Stimulated activated CD4-positive, alpha-beta T cell treated with anti-CD3 and anti-CD28 coated beads, Interleukin-2, amount 100 ng/mL, for 48 hours (primary cell): Measurements from ENCODE around the gene RHOF.
A peak's percentile ranks its signal among the peaks of the same experiment; 100 is the strongest.

ENCODE experiments used
- DNase-seq, 2 donors: peaks; one replicate each; pipeline ENCODE4 v3.0.0-alpha.2; 2020

RHOF gene, protein sequence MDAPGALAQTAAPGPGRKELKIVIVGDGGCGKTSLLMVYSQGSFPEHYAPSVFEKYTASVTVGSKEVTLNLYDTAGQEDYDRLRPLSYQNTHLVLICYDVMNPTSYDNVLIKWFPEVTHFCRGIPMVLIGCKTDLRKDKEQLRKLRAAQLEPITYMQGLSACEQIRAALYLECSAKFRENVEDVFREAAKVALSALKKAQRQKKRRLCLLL

DNA sequence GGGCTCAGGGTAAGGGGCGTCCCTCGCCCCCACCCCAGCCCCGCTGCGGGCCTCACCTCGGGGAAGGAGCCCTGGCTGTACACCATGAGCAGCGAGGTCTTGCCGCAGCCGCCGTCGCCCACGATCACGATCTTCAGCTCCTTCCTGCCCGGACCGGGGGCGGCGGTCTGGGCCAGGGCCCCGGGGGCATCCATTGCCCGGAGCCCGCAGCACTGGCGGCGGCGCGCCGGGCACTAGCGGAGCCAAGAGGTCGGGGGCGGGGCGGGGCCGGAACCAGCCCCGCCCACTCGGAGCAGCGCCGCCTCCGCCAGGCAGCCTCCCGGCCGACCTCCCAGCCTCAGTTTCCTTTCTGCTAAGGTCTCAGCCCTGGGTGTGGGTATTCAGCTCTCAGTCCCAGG, at the start of gene RHOF:
Gene RHOF (minus strand): TSS at position 249 of the 398 bp plus-strand sequence. CDS start 55 bp downstream, at position 194.
- DNase-seq = peak in 1 of 2 donors; percentile 73

DNA sequence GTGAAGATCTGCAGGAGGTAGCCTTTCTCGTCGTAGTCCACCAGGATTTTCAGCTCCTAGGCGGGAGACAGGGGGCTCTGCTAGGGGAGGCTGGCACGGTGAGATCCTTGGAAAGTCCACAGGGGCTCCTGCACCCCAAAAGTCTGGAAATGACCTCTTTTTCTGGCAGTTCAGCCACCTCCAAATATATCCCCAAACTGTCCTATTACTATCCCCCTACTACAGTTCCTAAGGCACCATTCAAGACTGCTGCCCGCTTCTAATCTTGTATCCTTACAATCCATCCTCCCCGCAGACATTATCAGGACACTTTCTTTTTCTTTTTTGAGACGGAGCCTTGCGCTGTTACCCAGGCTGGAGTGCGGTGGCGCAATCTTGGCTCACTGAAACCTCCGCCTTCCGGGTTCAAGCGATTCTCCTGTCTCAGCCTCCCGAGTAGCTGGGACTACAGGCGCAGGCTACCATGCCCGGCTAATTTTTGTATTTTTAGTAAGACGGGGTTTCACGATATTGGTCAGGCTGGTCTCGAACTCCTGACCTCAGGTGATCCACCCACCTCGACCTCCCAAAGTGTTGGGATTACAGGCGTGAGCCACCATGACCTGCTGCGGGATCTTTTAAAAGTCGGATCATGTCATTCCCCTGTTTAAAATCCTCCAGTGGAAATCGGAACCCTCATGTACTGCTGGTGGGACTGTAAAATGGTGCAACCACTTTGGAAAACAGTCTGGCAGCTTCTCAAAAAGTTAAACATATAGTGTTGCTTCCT, 46.7 kb upstream of the RHOF start:
- DNase-seq = no peak

DNA sequence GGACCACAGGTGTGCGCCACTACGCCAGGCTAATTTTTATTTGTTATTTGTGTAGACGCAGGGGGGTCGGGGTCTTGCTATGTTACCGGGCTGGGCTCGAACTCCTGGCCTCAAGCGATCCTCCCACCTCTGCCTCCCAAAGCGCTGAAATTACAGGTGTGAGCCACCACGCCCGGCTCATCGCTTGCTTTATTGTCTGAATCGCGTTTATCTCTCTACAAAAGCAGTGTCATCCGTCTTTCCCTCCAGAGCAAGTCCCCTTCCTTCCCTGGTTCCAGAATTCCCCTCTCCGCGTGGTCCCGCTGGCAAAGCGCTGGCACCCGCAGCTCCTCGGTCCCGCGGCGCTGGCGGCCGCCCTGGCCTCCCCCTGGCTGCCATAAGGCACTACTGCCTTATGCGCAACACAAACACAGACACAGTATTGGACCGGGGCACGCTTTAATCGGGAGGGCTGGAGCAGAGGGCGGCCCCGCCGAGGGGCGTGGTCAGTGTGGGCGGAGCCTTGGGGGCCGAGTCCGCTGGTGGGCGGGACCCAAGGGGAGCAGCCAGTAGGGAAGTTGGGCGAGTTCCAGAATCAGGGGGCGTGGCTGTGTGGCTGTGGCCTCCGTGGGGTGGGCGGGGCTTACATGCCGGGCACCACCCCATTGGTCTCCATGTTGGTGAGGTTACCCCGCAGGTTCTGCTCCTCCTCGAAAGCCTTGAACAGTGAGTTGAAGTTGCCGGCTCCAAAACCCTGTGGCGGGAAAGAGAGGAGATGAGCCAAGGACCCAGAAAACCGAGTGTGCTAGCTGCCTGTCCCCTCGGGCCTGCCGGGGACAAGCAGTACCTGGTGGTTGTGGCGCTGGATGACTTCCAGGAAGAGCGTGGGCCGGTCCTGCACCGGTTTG, 45.9 kb upstream of the RHOF start:
- DNase-seq = peak; percentile 100

DNA sequence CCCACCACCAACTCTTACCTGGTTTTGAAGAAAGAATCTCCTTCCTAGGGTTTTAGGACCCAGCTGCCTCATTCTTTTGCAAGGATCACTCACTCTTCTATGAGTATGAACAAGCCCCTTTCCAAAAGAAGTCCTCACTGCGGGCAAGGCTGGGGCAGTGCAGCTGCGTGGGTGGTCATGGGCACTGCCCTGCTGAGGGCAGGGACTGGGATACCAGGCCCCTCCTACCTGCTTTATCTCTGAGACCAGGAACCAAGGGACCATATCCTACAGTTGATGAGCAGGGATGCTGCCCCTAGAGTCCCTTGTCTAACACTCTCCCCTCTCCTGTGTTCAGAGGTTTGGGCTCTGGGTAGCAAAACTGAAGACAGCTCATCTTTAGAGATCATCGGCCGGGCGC, 44.6 kb upstream of the RHOF start:
- DNase-seq = no peak

DNA sequence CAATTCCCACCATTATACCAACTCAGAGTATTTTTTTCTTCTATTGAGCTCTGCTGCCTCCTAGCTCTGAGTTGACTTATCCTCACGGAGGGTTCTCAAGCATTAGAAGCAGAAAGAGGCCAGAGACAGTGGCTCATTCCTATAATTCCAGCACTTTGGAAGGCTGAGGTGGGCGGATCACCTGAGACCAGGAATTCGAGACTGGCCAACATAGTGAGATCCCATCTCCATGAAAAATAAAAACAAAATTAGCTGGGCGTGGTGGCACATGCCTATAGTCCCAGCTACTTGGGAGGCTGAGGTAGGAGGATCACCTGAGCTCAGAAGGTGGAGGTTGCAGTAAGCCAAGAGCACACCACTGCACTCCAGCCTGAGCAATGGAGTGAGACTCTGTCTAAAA, 44.2 kb upstream of the RHOF start:
- no peak for DNase-seq

DNA sequence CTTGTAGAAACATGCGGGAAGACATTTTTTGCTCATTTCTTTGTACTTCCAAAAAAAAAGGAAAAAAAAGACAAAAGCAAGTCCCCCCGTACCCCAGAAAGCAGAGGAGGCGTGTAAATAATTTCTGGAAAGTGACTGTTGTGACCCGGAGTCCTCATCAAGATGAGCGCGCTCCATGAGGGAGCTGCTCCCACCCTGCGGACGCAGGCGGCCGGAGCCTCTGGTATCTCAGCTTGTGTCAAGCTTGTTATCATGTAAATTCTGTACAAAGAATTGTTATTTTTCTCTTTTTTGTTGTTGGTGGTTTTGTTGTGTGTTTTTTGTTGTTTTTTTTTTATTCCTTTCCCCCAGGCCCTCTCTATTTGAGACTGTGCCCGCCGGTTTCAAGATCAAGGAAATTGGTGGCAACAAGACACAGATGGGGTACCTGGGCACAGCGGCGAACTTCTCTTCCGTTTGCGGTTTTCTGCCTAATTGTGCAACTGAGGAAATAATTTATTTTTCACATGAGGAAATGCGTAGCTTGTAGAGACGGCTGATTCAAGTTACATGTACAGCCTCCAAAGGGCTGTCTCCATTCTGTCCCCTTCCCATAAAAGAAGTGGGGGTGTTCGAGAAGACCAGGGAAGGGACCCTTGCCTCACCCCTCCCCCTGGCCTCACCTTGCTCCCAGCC, 38.2 kb upstream of the RHOF start:
- no peak for DNase-seq

DNA sequence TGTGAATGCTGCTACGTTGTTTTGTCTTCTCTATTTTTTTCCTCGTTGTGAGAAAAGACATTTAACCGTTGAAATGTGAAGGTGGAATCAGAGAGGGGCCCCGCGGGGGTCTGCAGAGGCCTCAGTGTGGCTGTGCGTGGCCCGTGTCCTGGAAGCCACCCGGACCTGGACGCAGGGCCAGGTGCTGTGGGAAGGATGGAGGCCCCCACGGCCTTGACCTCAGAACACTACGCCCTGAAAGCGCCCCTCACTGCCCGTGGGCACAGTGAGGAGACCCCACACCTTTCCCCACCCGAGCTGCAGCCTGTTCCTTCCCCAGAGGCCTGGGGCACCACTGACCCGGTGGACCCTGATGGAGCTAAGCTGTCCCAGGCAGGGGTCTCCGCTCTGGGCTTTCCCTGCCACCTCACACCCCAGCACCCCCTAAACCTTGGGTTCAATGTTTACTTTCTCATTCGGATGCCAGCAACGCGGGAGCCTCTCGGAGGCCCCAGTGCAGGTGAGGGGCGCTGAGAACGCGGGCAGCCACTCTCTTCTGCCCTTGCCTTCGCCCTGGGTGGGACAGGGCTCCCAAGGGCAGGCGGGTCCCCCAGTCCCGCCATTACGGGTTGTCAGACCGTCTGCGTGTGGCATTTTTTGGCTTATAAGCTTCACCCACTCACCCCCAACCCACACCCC, 37.2 kb upstream of the RHOF start:
- no peak for DNase-seq

DNA sequence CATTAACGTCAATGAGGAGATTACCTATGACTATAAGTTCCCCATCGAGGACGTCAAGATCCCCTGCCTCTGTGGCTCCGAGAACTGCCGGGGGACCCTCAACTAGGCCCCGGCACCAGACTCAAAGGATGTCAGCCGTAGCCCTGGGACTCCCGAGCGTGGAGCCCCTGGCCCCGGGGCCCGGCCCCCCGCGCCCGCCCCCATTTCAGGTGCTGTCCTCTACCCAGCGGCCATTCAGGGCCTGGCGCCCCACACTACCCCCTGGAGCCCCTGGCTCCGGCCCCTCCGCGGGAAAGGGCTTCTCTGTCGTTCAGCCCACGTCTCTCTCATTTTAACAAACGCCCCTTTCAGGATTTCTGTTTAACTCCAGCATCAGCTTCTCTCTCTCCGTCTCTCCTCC, 36.6 kb upstream of the RHOF start:
- DNase-seq = no peak

DNA sequence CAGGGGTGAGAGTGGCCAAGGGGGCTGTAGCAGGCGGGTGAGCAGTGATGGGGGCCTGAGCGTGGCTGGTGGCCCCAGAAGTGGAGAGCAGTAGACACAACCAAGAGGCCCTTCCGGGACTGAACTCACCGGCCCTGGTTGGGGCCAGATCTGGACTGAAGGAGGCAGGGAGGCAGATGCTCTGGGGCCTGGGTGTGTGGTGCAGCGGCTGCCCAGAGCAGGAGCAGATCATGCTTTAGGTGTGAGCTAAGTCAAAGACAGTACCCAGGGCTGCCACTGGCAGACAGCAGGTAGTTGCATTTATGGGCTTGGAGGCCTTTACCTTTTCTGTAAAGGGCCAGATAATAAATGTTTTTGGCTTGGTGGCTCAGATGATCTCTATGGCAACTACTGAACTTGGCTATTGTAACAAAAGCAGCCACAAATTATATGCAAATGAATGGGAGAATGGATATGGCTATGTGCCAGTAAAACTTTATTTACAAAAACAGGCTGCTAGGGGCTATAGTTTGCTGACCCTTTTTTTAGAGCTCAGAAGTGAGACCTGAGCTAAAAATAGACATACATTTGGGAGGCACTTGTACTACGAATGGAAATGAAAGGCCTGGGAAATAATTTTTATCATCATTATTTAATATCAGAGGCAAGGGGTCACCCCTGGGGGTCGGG, 35.9 kb upstream of the RHOF start:
- DNase-seq = no peak

DNA sequence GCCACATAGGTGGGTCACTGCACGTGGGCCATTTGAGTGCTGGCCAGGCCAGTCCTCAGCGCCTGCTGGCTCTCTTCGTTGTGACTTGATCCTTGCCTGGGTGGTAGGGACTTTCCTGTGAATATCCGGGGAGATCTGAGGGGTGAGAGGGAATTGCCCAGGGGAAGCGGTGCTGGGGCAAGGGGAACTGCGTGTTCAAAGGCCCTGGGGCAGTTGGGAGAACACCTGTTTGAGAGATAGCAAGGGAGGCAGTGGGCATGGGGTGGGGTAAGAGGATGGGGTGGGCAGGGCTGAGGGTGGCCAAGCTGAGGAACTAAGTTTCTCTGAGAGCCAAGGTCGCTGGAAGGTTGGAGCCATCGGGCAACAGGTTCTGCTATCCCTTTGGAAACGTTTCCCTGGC, 35.3 kb upstream of the RHOF start:
- no peak for DNase-seq

DNA sequence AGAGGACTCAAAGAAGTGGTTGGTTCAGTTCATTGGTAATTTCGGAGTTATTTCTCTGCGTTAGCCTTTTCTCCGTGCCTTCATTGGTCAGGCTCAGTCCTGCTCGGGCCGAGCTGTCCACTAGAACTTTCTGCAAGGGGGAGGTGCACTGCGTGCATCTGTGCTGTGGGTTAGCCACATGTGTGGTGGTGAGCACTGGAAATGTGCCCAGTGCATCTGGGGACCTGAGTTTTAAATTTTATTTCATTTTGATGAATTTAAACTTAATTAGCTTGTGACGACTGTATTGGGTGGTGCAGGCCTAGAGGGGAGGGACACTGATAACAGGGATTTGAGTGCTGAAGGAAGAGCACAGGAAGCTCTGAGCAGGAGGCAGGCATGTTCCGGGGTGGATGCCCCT, 34.8 kb upstream of the RHOF start:
- no peak for DNase-seq

DNA sequence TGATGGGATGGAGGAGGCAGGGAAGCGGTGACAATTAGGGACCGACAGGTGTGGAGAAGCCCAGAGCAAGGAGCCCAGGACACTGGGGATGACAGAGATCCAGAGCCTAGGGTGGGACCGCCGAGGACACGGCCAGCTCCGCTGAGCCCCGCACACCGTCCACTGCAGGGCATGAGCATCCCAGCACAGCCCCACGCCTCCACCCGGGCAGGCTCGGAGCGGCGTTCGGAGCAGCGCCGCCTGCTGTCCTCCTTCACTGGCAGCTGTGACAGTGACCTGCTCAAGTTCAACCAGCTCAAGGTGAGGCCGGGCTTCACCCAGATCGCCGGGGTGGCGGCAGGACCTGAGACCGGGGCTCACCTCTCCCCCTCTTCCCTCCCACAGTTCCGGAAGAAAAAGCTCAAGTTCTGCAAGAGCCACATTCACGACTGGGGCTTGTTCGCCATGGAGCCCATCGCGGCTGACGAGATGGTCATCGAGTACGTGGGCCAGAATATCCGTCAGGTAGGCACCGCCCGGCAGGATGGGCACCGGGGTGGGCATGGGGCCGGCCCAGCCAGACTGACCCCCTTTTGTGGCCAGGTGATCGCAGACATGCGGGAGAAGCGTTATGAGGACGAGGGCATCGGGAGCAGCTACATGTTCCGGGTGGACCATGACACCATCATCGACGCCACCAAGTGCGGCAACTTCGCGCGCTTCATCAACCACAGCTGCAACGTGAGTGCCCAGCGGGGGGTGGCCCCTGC, 34.0 kb upstream of the RHOF start:
- DNase-seq = no peak

DNA sequence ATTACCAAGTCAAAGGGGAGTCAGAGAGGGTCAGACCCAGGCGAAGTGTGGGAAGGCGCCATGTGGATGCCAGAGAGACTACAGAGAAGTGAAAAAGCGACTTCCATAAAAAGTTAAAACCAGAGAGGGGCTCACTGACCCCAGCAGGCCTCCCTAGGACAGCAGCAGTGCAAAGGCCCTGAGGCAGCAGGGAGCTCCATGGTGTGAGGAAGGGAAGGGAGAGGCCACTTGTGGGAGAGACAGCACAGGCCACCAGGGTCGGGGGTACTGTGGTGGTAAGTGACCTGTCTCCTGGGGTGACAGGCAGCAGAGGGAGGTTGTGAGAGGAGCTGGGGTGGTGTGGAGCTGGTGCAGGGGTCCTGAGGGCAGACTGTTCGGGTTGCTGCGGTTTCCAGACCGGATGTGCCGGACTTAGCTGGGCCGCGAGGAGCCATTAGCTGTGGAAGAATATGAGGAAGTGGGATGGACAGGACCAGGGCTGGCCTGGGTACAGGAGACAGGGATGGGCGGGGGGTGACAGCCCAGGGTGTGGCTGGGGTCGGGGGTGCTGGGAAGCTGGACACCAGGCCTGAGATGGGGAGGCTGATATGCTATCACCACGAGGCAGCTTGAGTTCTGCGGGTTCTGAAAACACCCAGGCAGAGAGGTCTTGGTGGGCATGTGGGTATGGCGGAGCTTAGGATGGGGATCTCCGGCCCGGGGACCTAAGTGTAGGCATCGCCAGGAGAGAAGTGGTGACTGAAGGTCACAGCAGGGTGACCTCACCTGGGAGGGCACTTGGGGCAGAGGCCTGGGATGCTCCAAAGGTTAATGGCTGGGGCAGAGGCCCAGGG, 33.0 kb upstream of the RHOF start:
- DNase-seq = no peak

DNA sequence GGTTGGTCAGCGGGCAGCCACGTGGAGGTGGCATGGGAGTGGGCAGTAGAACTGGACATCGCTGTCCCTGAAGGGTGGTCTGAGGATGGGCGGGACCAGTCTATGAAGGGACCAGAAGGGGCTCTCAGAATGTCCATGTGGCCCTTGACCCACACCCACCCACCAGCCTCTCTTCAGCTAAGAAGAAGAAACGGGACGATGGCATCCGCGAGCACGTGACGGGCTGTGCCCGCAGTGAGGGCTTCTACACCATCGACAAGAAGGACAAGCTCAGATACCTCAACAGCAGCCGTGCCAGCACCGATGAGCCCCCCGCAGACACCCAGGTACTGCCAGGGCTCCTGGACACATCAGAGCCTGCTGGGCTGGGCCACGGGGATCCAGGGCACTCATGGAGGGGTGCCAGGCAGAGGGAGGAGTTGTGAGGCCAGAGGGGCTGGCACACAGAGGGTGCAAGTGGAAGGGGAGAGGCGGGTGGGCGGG, 31.6 kb upstream of the RHOF start:
- no peak for DNase-seq

DNA sequence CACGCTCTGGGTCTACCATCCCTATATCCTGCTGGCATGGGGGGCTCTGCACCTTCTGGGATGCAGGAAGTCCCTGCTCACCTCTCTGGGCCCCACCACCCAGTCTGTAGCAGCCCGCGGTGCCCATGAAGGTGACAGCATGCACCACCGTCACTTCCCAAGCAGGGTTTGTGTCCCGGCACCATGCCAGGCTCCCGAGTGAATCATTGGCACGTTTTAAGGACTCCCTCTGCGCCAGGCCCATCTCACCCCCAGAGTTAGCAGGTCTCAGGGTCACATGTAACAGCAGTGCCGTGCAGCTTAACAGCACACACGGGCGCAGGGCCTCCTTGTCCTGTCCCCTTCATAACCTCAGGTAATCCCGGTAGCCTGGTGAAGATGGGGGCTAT, 30.2 kb upstream of the RHOF start:
- DNase-seq = no peak

DNA sequence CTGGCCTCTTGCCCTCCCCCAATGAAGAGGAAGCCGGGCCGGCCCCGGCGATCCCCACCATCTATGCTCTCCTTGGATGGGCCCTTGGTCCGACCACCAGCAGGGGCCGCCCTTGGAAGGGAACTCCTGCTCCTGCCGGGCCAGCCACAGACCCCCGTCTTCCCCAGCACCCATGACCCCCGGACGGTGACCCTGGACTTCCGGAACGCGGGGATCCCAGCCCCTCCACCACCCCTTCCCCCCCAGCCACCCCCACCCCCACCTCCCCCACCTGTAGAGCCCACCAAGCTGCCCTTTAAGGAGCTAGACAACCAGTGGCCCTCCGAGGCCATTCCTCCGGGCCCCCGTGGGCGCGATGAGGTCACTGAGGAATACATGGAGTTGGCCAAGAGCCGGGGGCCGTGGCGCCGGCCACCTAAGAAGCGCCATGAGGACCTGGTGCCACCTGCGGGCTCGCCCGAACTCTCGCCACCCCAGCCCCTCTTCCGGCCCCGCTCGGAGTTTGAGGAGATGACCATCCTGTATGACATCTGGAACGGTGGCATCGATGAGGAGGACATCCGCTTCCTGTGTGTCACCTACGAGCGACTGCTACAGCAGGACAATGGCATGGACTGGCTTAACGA, 29.7 kb upstream of the RHOF start:
- DNase-seq = no peak

DNA sequence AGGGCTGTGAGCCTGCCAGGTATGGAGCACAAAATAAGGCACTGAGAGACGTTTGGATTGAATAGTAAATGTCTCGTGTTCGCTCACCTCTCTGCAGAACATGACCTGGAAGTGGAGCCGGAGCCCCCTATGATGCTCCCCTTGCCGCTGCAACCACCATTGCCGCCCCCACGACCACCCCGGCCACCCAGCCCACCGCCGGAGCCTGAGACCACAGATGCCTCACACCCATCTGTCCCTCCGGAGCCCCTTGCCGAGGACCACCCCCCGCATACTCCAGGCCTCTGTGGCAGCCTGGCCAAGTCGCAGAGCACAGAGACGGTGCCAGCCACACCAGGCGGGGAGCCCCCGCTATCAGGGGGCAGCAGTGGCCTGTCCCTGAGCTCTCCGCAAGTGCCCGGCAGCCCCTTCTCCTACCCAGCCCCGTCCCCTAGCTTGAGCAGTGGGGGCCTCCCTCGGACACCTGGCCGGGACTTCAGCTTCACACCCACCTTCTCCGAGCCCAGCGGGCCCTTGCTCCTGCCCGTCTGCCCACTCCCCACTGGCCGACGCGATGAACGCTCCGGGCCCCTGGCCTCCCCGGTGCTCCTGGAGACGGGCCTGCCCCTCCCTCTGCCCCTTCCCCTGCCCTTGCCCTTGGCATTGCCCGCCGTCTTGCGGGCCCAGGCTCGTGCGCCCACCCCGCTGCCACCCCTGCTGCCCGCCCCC, 29.1 kb upstream of the RHOF start:
- DNase-seq = no peak

DNA sequence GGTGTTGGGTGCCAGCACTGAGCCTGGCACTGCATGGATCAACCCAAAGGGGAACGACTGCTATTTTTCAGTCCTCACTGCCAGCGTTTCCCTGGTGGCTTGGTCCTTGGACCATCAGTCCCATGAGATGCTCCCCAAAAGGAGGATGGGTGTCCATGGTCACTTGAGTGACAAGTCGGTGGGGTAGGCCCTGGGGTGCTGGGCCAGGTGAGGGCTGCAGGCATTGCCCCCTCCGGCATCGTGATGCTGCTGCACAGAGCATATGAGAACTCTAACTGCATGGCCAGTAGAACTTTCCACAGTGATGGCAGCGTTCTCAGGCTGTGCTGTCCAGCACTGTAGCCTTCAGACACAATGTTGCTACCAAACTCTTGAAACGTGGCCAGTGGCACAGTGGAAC, 26.6 kb upstream of the RHOF start:
- DNase-seq = no peak
